Gastrocnemius medialis (tissue), 4 donors: ENCODE data around the gene BCL2L1. TPM values are rescaled to one million over a fixed set of nuclear protein-coding genes. Genes with fewer than 3 reads are reported as not detected.

ENCODE experiments used
- ATAC-seq, 2 donors: fragments of 150-250 bp; one replicate each; pipeline ENCODE4 v1.9.1; 2016
- DNase-seq, 2 donors: peaks; one replicate each; pipeline ENCODE4 v3.0.0-alpha.2; 2019
- H3K27ac ChIP-seq, 4 donors: fragments of 200-600 bp; sonication (generic); 1 replicate in 1 of 4; 2 replicates in 3 of 4; pipeline ENCODE4 v1.5.1; 2016 to 2018; ENCODE audit warnings: mild to moderate bottlenecking in 2 of 4, moderate library complexity in 1 of 4
- H3K27me3 ChIP-seq, 3 donors: fragments of 200-600 bp; sonication (generic) in 2 of 3; 1 replicate in 1 of 3; 2 replicates in 2 of 3; pipeline versions ENCODE4 v1.5.1 to v1.6.0; 2016 to 2019; ENCODE audit warnings: mild to moderate bottlenecking in 1 of 3, moderate library complexity in 1 of 3
- H3K36me3 ChIP-seq, 2 donors: fragments of 200-600 bp; sonication (generic) in 1 of 2; one replicate each; pipeline ENCODE4 v1.5.1; 2017 to 2018
- H3K4me1 ChIP-seq, 2 donors: fragments of 200-600 bp; sonication (generic) in 1 of 2; one replicate each; pipeline ENCODE4 v1.5.1; 2016 to 2017; ENCODE audit warnings: mild to moderate bottlenecking in 2 of 2
- H3K4me3 ChIP-seq, 4 donors: fragments of 200-600 bp; sonication (generic) in 3 of 4; 1 replicate in 1 of 4; 2 replicates in 3 of 4; pipeline ENCODE4 v1.5.1; 2016 to 2019; ENCODE audit warnings: mild to moderate bottlenecking in 2 of 4
- H3K9me3 ChIP-seq, 3 donors: fragments of 200-600 bp; sonication (generic) in 2 of 3; 1 replicate in 1 of 3; 2 replicates in 2 of 3; pipeline ENCODE4 v1.5.1; 2016 to 2019
- CTCF ChIP-seq, 5 experiments: fragments of 450-650 bp in 3 of 5; fragments of 200-600 bp in 2 of 5; sonication (generic) in 2 of 5; IDR thresholded peaks in 4 of 5; conservative IDR thresholded peaks in 1 of 5; 1 replicate in 4 of 5; 2 replicates in 1 of 5; pipeline ENCODE4 v1.5.1; 2016 to 2019; ENCODE audit warnings: antibody characterized with exemption in 5 of 5, mild to moderate bottlenecking in 3 of 5, moderate library complexity in 3 of 5
- POLR2A ChIP-seq, 2 donors: fragments of 450-650 bp; IDR thresholded peaks; one replicate each; pipeline ENCODE4 v1.6.1; 2017; ENCODE audit warnings: antibody characterized with exemption in 2 of 2, mild to moderate bottlenecking in 2 of 2, moderate library complexity in 2 of 2
- in situ Hi-C, 4 donors: fragments of 200-750 bp; cut with MboI; loops; one replicate each; pipeline versions ENCODE4 v1.15.0 to v1.8.0; 2017; ENCODE audit warnings: low sequenced_read_pairs in 4 of 4
- intact Hi-C: fragments of 100-400 bp; cut with DNase I; formaldehyde crosslinking; loops from one replicate; pipeline ENCODE4 v1.15.1; 2023; ENCODE audit warnings: low total_unique reads
- total RNA-seq, 4 donors: library from RNA; depleted of rRNA; stranded (reverse); fragments of >200 nt; gene quantifications; one replicate each; pipeline versions ENCODE4 v1.1.0 to v1.2.3, GENCODE V29; 2016

The BCL2L1 gene
- total RNA-seq, 4 donors from 2014 or later: 41.5 to 87.8 (median 55.3) TPM

- H3K4me1 ChIP-seq: peaks cover 46 to 60% of the 10 kb centered on the region in 2 donors
- DNase-seq (no peak), ATAC-seq (no peak)
- H3K27me3 ChIP-seq: no peaks in the 10 kb centered on the region
- intact Hi-C loops (no loop called here), in situ Hi-C loops (no loop called here)
- H3K9me3 ChIP-seq: no peaks in the 10 kb centered on the region
- no peaks in the 10 kb centered on the region for H3K36me3 ChIP-seq
- TF ChIP-seq CTCF (IDR thresholded peaks at IDR 0.05 in 4 of 5, conservative IDR thresholded peaks at IDR 0.05 in 1 of 5) (no peak), POLR2A (IDR thresholded peaks at IDR 0.05) (no peak)
- H3K27ac ChIP-seq: peak overlapping the region; percentile 30 to 45 (median 43)
- no peak overlapping the region for H3K4me3 ChIP-seq
Observed at GRCh38 chr20:31691646-31692275, 30.9 kb downstream of the BCL2L1 start.

- no peak for ATAC-seq
- Histone ChIP-seq H3K4me3 (no peak overlapping the region), H3K27me3 (no peaks in the 10 kb centered on the region), H3K27ac (peak overlapping the region in 1 of 4 donors; percentile 16), H3K9me3 (no peaks in the 10 kb centered on the region), H3K36me3 (no peaks in the 10 kb centered on the region), H3K4me1 (peaks cover 45 to 54% of the 10 kb centered on the region in 2 donors)
- in situ Hi-C loops (no loop called here), intact Hi-C loops (no loop called here)
- no peak for DNase-seq
- TF ChIP-seq CTCF (IDR thresholded peaks at IDR 0.05 in 4 of 5, conservative IDR thresholded peaks at IDR 0.05 in 1 of 5): no peak
- TF ChIP-seq POLR2A (IDR thresholded peaks at IDR 0.05): no peak
Observed at GRCh38 chr20:31690124-31690666, 32.5 kb downstream of the BCL2L1 start.

- Histone ChIP-seq H3K4me3 (no peak overlapping the region), H3K27me3 (no peaks in the 10 kb centered on the region), H3K27ac (peak overlapping the region in 1 of 4 donors; percentile 27), H3K9me3 (no peaks in the 10 kb centered on the region), H3K36me3 (no peaks in the 10 kb centered on the region), H3K4me1 (peaks cover 46 to 52% of the 10 kb centered on the region in 2 donors)
- in situ Hi-C loops (no loop called here), intact Hi-C loops (no loop called here)
- TF ChIP-seq CTCF (IDR thresholded peaks at IDR 0.05 in 4 of 5, conservative IDR thresholded peaks at IDR 0.05 in 1 of 5): no peak
- no peak for TF ChIP-seq POLR2A (IDR thresholded peaks at IDR 0.05)
- ATAC-seq (no peak), DNase-seq (no peak)
Observed at GRCh38 chr20:31689141-31689540, 33.5 kb downstream of the BCL2L1 start.

GRCh38 chr20:31687777-31688176 is 34.9 kb downstream of the BCL2L1 start:
- TF ChIP-seq CTCF (IDR thresholded peaks at IDR 0.05 in 4 of 5, conservative IDR thresholded peaks at IDR 0.05 in 1 of 5) (no peak), POLR2A (IDR thresholded peaks at IDR 0.05) (no peak)
- Histone ChIP-seq H3K4me1 (peaks cover 48 to 55% of the 10 kb centered on the region in 2 donors), H3K9me3 (no peaks in the 10 kb centered on the region), H3K36me3 (no peaks in the 10 kb centered on the region), H3K27ac (no peak overlapping the region), H3K4me3 (no peak overlapping the region), H3K27me3 (no peaks in the 10 kb centered on the region)
- ATAC-seq (no peak), DNase-seq (no peak)
- in situ Hi-C loops: no loop called here
- intact Hi-C loops: no loop called here
